Prostate gland (tissue), 2 donors: ENCODE data around the gene HRH4. TPM values are rescaled to one million over a fixed set of nuclear protein-coding genes. Genes with fewer than 3 reads are reported as not detected.

Source experiments
- DNase-seq: peaks from one replicate; pipeline ENCODE4 v3.0.0-alpha.2; 2019; ENCODE audit warnings: low spot score
- H3K27ac ChIP-seq, 2 donors: fragments of 200-600 bp; sonication (generic); 2 replicates each; pipeline ENCODE4 v1.5.1; 2017 to 2019
- H3K27me3 ChIP-seq: fragments of 200-600 bp; sonication (generic); replicated peaks from 2 replicates; pipeline ENCODE4 v1.5.1; 2019; ENCODE audit not compliant: insufficient read depth
- H3K36me3 ChIP-seq, 2 donors: fragments of 200-600 bp; sonication (generic); 1 replicate in 1 of 2; 2 replicates in 1 of 2; pipeline versions ENCODE4 v1.5.1 to v1.8.1; 2017 to 2019
- H3K4me1 ChIP-seq: fragments of 200-600 bp; sonication (generic); replicated peaks from 2 replicates; pipeline ENCODE4 v1.5.1; 2019
- H3K4me3 ChIP-seq, 2 donors: fragments of 200-600 bp; sonication (generic); 2 replicates each; pipeline ENCODE4 v1.5.1; 2017 to 2019
- H3K9me3 ChIP-seq: fragments of 200-600 bp; sonication (generic); 2 replicates; pipeline ENCODE4 v1.5.1; 2017
- CTCF ChIP-seq, 4 experiments: fragments of 200-600 bp in 2 of 4; fragments of 450-650 bp in 2 of 4; sonication (generic) in 2 of 4; IDR thresholded peaks; 1 replicate in 3 of 4; 2 replicates in 1 of 4; pipeline ENCODE4 v1.5.1; 2016 to 2019; ENCODE audit warnings: antibody characterized with exemption in 4 of 4, mild to moderate bottlenecking in 2 of 4, moderate library complexity in 2 of 4
- POLR2A ChIP-seq: fragments of 450-650 bp; IDR thresholded peaks from one replicate; pipeline ENCODE4 v1.6.1; 2016; ENCODE audit warnings: antibody characterized with exemption, mild to moderate bottlenecking
- POLR2AphosphoS5 ChIP-seq: sonication (generic); formaldehyde crosslinking; IDR thresholded peaks from one replicate; pipeline ENCODE4 v1.6.1; 2017; ENCODE audit warnings: antibody characterized with exemption
- WGBS: methylation state at CpG from one replicate; pipeline ENCODE4 v1.1.5; 2018; 5-methylcytosine and 5-hydroxymethylcytosine counted together
- intact Hi-C: fragments of 100-400 bp; cut with DNase I; formaldehyde crosslinking; loops from one replicate; pipeline ENCODE4 v1.14.2; 2022
- total RNA-seq, 2 donors: library from RNA; depleted of rRNA; stranded (reverse); fragments of >200 nt; gene quantifications; one replicate each; pipeline ENCODE4 v1.1.0, GENCODE V29; 2016

The HRH4 gene
- total RNA-seq, 2 donors from 2014 or later, result not detected

- no peak overlapping the region for H3K27ac ChIP-seq
- no peaks in the 10 kb centered on the region for H3K27me3 ChIP-seq
- no peaks in the 10 kb centered on the region for H3K4me1 ChIP-seq
- WGBS, result 63% methylated on average over 21 of the region's 21 CpGs
- H3K9me3 ChIP-seq, result no peaks in the 10 kb centered on the region
- intact Hi-C loops, result no loop called here
- no peak for TF ChIP-seq POLR2A
- TF ChIP-seq CTCF (IDR thresholded peaks at IDR 0.05), result no peak
- no peak for TF ChIP-seq POLR2AphosphoS5
- no peak overlapping the region for H3K4me3 ChIP-seq
- no peak for DNase-seq
- H3K36me3 ChIP-seq, result no peaks in the 10 kb centered on the region
Measured at GRCh38 chr18:24491927-24492834, 31.7 kb downstream of the HRH4 start.

- no peaks in the 10 kb centered on the region for H3K9me3 ChIP-seq
- H3K27me3 ChIP-seq, result no peaks in the 10 kb centered on the region
- H3K4me1 ChIP-seq, result no peaks in the 10 kb centered on the region
- intact Hi-C loops, result no loop called here
- TF ChIP-seq POLR2AphosphoS5 (no peak), CTCF (IDR thresholded peaks at IDR 0.05) (no peak), POLR2A (no peak)
- no peak overlapping the region for H3K27ac ChIP-seq
- no peak for DNase-seq
- H3K36me3 ChIP-seq, result no peaks in the 10 kb centered on the region
- WGBS, result 80% methylated on average over 2 of the region's 2 CpGs
- no peak overlapping the region for H3K4me3 ChIP-seq
Measured at GRCh38 chr18:24494586-24494985, 34.1 kb downstream of the HRH4 start.

GRCh38 chr18:24497031-24497754 lies 36.8 kb downstream of the HRH4 start:
- Histone ChIP-seq H3K36me3 (no peaks in the 10 kb centered on the region), H3K27me3 (no peaks in the 10 kb centered on the region)

GRCh38 chr18:24499814-24500213 lies 39.4 kb downstream of the HRH4 start:
- intact Hi-C loops, result no loop called here
- Histone ChIP-seq H3K36me3 (no peaks in the 10 kb centered on the region), H3K27me3 (no peaks in the 10 kb centered on the region), H3K27ac (no peak overlapping the region), H3K4me3 (no peak overlapping the region), H3K9me3 (no peaks in the 10 kb centered on the region), H3K4me1 (no peaks in the 10 kb centered on the region)
- TF ChIP-seq POLR2A (no peak), POLR2AphosphoS5 (no peak), CTCF (IDR thresholded peaks at IDR 0.05) (no peak)
- WGBS, result 79% methylated on average over 5 of the region's 5 CpGs
- DNase-seq, result no peak

More at GRCh38 chr18:24497031-24497754, 36.8 kb downstream of the HRH4 start:
- no peak overlapping the region for H3K4me3 ChIP-seq
- no peaks in the 10 kb centered on the region for H3K9me3 ChIP-seq
- intact Hi-C loops, result no loop called here
- DNase-seq, result no peak
- H3K27ac ChIP-seq, result no peak overlapping the region
- TF ChIP-seq POLR2A (no peak), POLR2AphosphoS5 (no peak), CTCF (IDR thresholded peaks at IDR 0.05) (no peak)
- H3K4me1 ChIP-seq, result no peaks in the 10 kb centered on the region
- WGBS, result 65% methylated on average over 1 of the region's 1 CpG
